Measurements from ENCODE around the gene TMEM165.
A peak's percentile ranks its signal among the peaks of the same experiment; 100 is the strongest.

Gene TMEM165

DNA sequence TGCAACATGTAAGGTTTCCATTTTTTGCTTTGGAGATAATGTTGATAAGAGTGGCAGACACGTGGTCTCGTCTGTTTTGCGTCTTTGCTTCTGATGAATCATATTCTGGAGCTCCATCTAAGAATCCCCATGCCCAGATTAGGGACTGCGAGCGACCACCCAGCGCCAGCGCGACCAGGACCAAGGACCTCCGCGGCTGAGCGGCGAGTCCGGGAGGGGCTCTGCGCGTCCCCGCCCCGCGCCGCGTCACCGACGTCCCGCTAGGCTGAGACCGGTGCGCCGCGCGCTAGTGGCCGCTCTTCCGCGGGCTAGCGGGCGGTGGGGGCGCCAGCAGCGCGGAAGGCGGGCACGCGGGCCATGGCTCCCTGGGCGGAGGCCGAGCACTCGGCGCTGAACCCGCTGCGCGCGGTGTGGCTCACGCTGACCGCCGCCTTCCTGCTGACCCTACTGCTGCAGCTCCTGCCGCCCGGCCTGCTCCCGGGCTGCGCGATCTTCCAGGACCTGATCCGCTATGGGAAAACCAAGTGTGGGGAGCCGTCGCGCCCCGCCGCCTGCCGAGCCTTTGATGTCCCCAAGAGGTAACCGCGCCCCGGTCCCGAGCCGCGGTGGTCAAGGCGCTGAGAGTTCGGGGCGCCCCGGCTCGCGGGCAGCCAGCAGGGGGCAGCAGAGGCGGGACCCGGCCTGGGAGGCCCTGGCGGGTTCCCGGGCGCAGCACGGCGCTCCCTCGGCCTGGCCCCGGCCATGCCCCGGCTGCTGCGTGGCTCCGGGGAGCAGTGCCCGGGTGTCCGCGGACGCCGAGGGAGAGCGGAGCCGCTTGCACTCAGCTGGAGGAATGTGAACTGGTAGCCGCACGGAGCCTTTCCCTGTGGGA, 49.5 kb upstream of the TMEM165 start, which contains the start of gene SRD5A3 (continued):
- TF ChIP-seq, protein P1, sequence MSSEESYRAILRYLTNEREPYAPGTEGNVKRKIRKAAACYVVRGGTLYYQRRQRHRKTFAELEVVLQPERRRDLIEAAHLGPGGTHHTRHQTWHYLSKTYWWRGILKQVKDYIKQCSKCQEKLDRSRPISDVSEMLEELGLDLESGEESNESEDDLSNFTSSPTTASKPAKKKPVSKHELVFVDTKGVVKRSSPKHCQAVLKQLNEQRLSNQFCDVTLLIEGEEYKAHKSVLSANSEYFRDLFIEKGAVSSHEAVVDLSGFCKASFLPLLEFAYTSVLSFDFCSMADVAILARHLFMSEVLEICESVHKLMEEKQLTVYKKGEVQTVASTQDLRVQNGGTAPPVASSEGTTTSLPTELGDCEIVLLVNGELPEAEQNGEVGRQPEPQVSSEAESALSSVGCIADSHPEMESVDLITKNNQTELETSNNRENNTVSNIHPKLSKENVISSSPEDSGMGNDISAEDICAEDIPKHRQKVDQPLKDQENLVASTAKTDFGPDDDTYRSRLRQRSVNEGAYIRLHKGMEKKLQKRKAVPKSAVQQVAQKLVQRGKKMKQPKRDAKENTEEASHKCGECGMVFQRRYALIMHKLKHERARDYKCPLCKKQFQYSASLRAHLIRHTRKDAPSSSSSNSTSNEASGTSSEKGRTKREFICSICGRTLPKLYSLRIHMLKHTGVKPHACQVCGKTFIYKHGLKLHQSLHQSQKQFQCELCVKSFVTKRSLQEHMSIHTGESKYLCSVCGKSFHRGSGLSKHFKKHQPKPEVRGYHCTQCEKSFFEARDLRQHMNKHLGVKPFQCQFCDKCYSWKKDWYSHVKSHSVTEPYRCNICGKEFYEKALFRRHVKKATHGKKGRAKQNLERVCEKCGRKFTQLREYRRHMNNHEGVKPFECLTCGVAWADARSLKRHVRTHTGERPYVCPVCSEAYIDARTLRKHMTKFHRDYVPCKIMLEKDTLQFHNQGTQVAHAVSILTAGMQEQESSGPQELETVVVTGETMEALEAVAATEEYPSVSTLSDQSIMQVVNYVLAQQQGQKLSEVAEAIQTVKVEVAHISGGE (tag by site-specific recombination; conservative IDR thresholded peaks at IDR 0.05; ENCODE audit: low read depth), result 0 out of 2 replicates have a peak, but pooled peaks have one; percentile 10
- peak; percentile 92 for TF ChIP-seq TCF7L2 (IDR thresholded peaks at IDR 0.05; ENCODE audit: borderline replicate concordance, low read depth, low read length)
- TF ChIP-seq, protein P2, sequence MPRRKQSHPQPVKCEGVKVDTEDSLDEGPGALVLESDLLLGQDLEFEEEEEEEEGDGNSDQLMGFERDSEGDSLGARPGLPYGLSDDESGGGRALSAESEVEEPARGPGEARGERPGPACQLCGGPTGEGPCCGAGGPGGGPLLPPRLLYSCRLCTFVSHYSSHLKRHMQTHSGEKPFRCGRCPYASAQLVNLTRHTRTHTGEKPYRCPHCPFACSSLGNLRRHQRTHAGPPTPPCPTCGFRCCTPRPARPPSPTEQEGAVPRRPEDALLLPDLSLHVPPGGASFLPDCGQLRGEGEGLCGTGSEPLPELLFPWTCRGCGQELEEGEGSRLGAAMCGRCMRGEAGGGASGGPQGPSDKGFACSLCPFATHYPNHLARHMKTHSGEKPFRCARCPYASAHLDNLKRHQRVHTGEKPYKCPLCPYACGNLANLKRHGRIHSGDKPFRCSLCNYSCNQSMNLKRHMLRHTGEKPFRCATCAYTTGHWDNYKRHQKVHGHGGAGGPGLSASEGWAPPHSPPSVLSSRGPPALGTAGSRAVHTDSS (tag by site-specific recombination; IDR thresholded peaks at IDR 0.05), result no peak
- TF ChIP-seq GLIS1 (tag by site-specific recombination; IDR thresholded peaks at IDR 0.05), result peak; percentile 66
- no peak for TF ChIP-seq ZSCAN23 (tag by site-specific recombination; IDR thresholded peaks at IDR 0.05)
- TF ChIP-seq HOXA7 (CRISPR knock-in tag; IDR thresholded peaks at IDR 0.05; ENCODE audit: borderline replicate concordance), result no peak
- TF ChIP-seq ZNF473 (tag by site-specific recombination; IDR thresholded peaks at IDR 0.05), result no peak
- TF ChIP-seq KLF16 (tag by site-specific recombination; IDR thresholded peaks at IDR 0.05), result peak; percentile 22; the same call in 1 of the 2 replicates
- TF ChIP-seq, protein P3, sequence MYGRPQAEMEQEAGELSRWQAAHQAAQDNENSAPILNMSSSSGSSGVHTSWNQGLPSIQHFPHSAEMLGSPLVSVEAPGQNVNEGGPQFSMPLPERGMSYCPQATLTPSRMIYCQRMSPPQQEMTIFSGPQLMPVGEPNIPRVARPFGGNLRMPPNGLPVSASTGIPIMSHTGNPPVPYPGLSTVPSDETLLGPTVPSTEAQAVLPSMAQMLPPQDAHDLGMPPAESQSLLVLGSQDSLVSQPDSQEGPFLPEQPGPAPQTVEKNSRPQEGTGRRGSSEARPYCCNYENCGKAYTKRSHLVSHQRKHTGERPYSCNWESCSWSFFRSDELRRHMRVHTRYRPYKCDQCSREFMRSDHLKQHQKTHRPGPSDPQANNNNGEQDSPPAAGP (tag by site-specific recombination; IDR thresholded peaks at IDR 0.05), result no peak; the same call in 1 of the 2 replicates
- TF ChIP-seq ZNF654 (tag by site-specific recombination; IDR thresholded peaks at IDR 0.05; ENCODE audit: low read depth), result 0 out of 2 replicates have a peak, but pooled peaks have one; percentile 6
- TF ChIP-seq KLF8 (tag by site-specific recombination; IDR thresholded peaks at IDR 0.05), result 0 out of 2 replicates have a peak, but pooled peaks have one; percentile 48
- no peak for TF ChIP-seq ZNF211 (tag by site-specific recombination; IDR thresholded peaks at IDR 0.05; ENCODE audit: low read depth)
- TF ChIP-seq ZNF341 (tag by site-specific recombination; IDR thresholded peaks at IDR 0.05; ENCODE audit: low read depth), result peak; percentile 27; the same call in 1 of the 2 replicates
- TF ChIP-seq, protein P4, sequence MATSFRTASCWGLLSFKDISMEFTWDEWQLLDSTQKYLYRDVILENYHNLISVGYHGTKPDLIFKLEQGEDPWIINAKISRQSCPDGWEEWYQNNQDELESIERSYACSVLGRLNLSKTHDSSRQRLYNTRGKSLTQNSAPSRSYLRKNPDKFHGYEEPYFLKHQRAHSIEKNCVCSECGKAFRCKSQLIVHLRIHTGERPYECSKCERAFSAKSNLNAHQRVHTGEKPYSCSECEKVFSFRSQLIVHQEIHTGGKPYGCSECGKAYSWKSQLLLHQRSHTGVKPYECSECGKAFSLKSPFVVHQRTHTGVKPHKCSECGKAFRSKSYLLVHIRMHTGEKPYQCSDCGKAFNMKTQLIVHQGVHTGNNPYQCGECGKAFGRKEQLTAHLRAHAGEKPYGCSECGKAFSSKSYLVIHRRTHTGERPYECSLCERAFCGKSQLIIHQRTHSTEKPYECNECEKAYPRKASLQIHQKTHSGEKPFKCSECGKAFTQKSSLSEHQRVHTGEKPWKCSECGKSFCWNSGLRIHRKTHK (tag by site-specific recombination; IDR thresholded peaks at IDR 0.05), result no peak
- peak; percentile 89 for TF ChIP-seq GLIS2 (tag by site-specific recombination; IDR thresholded peaks at IDR 0.05)
- TF ChIP-seq, protein P5, sequence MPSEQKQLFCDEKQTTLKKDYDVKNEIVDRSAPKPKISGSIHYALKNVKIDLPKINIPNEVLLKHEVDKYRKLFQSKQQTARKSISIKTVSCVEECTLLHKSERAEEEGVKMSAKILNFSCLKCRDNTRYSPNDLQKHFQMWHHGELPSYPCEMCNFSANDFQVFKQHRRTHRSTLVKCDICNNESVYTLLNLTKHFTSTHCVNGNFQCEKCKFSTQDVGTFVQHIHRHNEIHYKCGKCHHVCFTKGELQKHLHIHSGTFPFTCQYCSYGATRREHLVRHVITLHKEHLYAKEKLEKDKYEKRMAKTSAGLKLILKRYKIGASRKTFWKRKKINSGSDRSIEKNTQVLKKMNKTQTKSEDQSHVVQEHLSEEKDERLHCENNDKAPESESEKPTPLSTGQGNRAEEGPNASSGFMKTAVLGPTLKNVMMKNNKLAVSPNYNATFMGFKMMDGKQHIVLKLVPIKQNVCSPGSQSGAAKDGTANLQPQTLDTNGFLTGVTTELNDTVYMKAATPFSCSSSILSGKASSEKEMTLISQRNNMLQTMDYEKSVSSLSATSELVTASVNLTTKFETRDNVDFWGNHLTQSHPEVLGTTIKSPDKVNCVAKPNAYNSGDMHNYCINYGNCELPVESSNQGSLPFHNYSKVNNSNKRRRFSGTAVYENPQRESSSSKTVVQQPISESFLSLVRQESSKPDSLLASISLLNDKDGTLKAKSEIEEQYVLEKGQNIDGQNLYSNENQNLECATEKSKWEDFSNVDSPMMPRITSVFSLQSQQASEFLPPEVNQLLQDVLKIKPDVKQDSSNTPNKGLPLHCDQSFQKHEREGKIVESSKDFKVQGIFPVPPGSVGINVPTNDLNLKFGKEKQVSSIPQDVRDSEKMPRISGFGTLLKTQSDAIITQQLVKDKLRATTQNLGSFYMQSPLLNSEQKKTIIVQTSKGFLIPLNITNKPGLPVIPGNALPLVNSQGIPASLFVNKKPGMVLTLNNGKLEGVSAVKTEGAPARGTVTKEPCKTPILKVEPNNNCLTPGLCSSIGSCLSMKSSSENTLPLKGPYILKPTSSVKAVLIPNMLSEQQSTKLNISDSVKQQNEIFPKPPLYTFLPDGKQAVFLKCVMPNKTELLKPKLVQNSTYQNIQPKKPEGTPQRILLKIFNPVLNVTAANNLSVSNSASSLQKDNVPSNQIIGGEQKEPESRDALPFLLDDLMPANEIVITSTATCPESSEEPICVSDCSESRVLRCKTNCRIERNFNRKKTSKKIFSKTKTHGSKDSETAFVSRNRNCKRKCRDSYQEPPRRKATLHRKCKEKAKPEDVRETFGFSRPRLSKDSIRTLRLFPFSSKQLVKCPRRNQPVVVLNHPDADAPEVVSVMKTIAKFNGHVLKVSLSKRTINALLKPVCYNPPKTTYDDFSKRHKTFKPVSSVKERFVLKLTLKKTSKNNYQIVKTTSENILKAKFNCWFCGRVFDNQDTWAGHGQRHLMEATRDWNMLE (tag by site-specific recombination; conservative IDR thresholded peaks at IDR 0.05; ENCODE audit: low read depth), result no peak
- TF ChIP-seq ZNF785 (tag by site-specific recombination; IDR thresholded peaks at IDR 0.05), result no peak
- peak; percentile 20; the same call in 1 of the 2 replicates for TF ChIP-seq ZNF76 (tag by site-specific recombination; IDR thresholded peaks at IDR 0.05; ENCODE audit: borderline replicate concordance, low read depth)
- TF ChIP-seq ZNF19 (tag by site-specific recombination; IDR thresholded peaks at IDR 0.05; ENCODE audit: low read depth), result no peak
- TF ChIP-seq MYNN (tag by site-specific recombination; IDR thresholded peaks at IDR 0.05; ENCODE audit: borderline replicate concordance), result no peak
- no peak for TF ChIP-seq ZNF37A (tag by site-specific recombination; IDR thresholded peaks at IDR 0.05)
- TF ChIP-seq, protein P6, sequence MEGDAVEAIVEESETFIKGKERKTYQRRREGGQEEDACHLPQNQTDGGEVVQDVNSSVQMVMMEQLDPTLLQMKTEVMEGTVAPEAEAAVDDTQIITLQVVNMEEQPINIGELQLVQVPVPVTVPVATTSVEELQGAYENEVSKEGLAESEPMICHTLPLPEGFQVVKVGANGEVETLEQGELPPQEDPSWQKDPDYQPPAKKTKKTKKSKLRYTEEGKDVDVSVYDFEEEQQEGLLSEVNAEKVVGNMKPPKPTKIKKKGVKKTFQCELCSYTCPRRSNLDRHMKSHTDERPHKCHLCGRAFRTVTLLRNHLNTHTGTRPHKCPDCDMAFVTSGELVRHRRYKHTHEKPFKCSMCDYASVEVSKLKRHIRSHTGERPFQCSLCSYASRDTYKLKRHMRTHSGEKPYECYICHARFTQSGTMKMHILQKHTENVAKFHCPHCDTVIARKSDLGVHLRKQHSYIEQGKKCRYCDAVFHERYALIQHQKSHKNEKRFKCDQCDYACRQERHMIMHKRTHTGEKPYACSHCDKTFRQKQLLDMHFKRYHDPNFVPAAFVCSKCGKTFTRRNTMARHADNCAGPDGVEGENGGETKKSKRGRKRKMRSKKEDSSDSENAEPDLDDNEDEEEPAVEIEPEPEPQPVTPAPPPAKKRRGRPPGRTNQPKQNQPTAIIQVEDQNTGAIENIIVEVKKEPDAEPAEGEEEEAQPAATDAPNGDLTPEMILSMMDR (tag by site-specific recombination; IDR thresholded peaks at IDR 0.05), result peak; percentile 86
- no peak for TF ChIP-seq ZNF560 (tag by site-specific recombination; IDR thresholded peaks at IDR 0.05; ENCODE audit: borderline replicate concordance)

Data from HEK293 (cell line).